Tibial artery (tissue), 4 donors: ENCODE measurements around the gene WLS.
A peak's percentile ranks its signal among the peaks of the same experiment; 100 is the strongest.
"Not testable (repeated sequence)": the region's sequence is repeated elsewhere in the genome, so short reads cannot be mapped to it uniquely, and the experiment has no call there.

Experiments used
- DNase-seq, 2 donors: peaks; one replicate each; pipeline ENCODE4 v3.0.0-alpha.2; 2019
- H3K27ac ChIP-seq, 2 donors: fragments of 200-600 bp; sonication (generic) in 1 of 2; 1 replicate in 1 of 2; 2 replicates in 1 of 2; pipeline ENCODE4 v1.5.1; 2018 to 2019; ENCODE audit warnings: mild to moderate bottlenecking in 1 of 2
- H3K27me3 ChIP-seq, 2 donors: fragments of 200-600 bp; sonication (generic) in 1 of 2; one replicate each; pipeline versions ENCODE4 v1.5.1 to v1.6.0; 2016 to 2019
- H3K36me3 ChIP-seq, 3 donors: fragments of 200-600 bp; sonication (generic) in 2 of 3; one replicate each; pipeline ENCODE4 v1.5.1; 2016 to 2019; ENCODE audit warnings: mild to moderate bottlenecking in 2 of 3
- H3K4me1 ChIP-seq, 4 donors: fragments of 200-600 bp; sonication (generic) in 2 of 4; 1 replicate in 3 of 4; 2 replicates in 1 of 4; pipeline ENCODE4 v1.5.1; 2016 to 2019
- H3K4me3 ChIP-seq, 2 donors: fragments of 200-600 bp; sonication (generic) in 1 of 2; 1 replicate in 1 of 2; 2 replicates in 1 of 2; pipeline ENCODE4 v1.5.1; 2018 to 2019; ENCODE audit warnings: mild to moderate bottlenecking in 2 of 2
- H3K9me3 ChIP-seq, 3 donors: fragments of 200-600 bp; sonication (generic) in 1 of 3; one replicate each; pipeline ENCODE4 v1.5.1; 2016 to 2019
- CTCF ChIP-seq, 2 experiments: fragments of 200-600 bp in 1 of 2; fragments of 450-650 bp in 1 of 2; IDR thresholded peaks; one replicate each; pipeline ENCODE4 v1.5.1; 2017 to 2019; ENCODE audit warnings: antibody characterized with exemption in 2 of 2, mild to moderate bottlenecking in 1 of 2, moderate library complexity in 1 of 2
- intact Hi-C: fragments of 100-400 bp; cut with DNase I; formaldehyde crosslinking; loops from one replicate; pipeline ENCODE4 v1.15.0; 2023; ENCODE audit warnings: low total_unique reads

Gene WLS

GRCh38 chr1:68173283-68173935 lies 58.9 kb downstream of the WLS start:
- Histone ChIP-seq H3K27ac (peak overlapping the region; percentile 56 to 65), H3K27me3 (no peaks in the 10 kb centered on the region), H3K4me3 (peak overlapping the region in 1 of 2 donors; percentile 30), H3K9me3 (no peaks in the 10 kb centered on the region), H3K36me3 (no peaks in the 10 kb centered on the region), H3K4me1 (peaks cover 0 to 68% (median 54%) of the 10 kb centered on the region in 4 donors)
- TF ChIP-seq CTCF (IDR thresholded peaks at IDR 0.05) = no peak
- no peak for DNase-seq
- intact Hi-C loops = no loop called here

GRCh38 chr1:68171795-68172194 lies 60.5 kb downstream of the WLS start:
- H3K27me3 ChIP-seq, H3K4me3 ChIP-seq, H3K36me3 ChIP-seq, DNase-seq, intact Hi-C loops, H3K9me3 ChIP-seq, H3K27ac ChIP-seq: not testable (repeated sequence)
- peaks cover 0 to 64% (median 53%) of the 10 kb centered on the region in 4 donors for H3K4me1 ChIP-seq

GRCh38 chr1:68168545-68169171 lies 63.7 kb downstream of the WLS start:
- H3K4me1 ChIP-seq = peaks cover 0 to 33% (median 21%) of the 10 kb centered on the region in 4 donors
- H3K36me3 ChIP-seq = no peaks in the 10 kb centered on the region
- DNase-seq = no peak
- no peak overlapping the region for H3K4me3 ChIP-seq
- no peaks in the 10 kb centered on the region for H3K27me3 ChIP-seq
- peak overlapping the region; percentile 7 to 39 for H3K27ac ChIP-seq
- intact Hi-C loops = no loop called here
- H3K9me3 ChIP-seq = no peaks in the 10 kb centered on the region
- no peak for TF ChIP-seq CTCF (IDR thresholded peaks at IDR 0.05)

GRCh38 chr1:68167211-68167610 lies 65.1 kb downstream of the WLS start:
- no peak for TF ChIP-seq CTCF (IDR thresholded peaks at IDR 0.05)
- Histone ChIP-seq H3K4me3 (no peak overlapping the region), H3K27me3 (no peaks in the 10 kb centered on the region), H3K4me1 (peaks cover 0 to 25% (median 14%) of the 10 kb centered on the region in 4 donors), H3K27ac (no peak overlapping the region), H3K9me3 (no peaks in the 10 kb centered on the region), H3K36me3 (peaks cover 0 to 4% (median 4%) of the 10 kb centered on the region in 3 donors)
- DNase-seq = no peak
- intact Hi-C loops = no loop called here

GRCh38 chr1:68166348-68166747 lies 66.0 kb downstream of the WLS start:
- Histone ChIP-seq H3K4me1 (peaks cover 0 to 25% (median 14%) of the 10 kb centered on the region in 4 donors), H3K4me3 (no peak overlapping the region), H3K9me3 (no peaks in the 10 kb centered on the region), H3K36me3 (peaks cover 0 to 8% (median 6%) of the 10 kb centered on the region in 3 donors), H3K27ac (no peak overlapping the region), H3K27me3 (no peaks in the 10 kb centered on the region)
- DNase-seq = no peak
- no peak for TF ChIP-seq CTCF (IDR thresholded peaks at IDR 0.05)
- intact Hi-C loops = no loop called here

- Histone ChIP-seq H3K27ac (no peak overlapping the region), H3K27me3 (no peaks in the 10 kb centered on the region), H3K9me3 (no peaks in the 10 kb centered on the region), H3K4me1 (peaks cover 0 to 25% (median 14%) of the 10 kb centered on the region in 4 donors), H3K4me3 (no peak overlapping the region), H3K36me3 (peaks cover 0 to 8% (median 6%) of the 10 kb centered on the region in 3 donors)
- TF ChIP-seq CTCF (IDR thresholded peaks at IDR 0.05) = no peak
- intact Hi-C loops = no loop called here
- DNase-seq = no peak
These were observed 66.7 kb downstream of the WLS start for GRCh38 chr1:68165665-68166064.
